GM12892 (cell line): Measurements from ENCODE around the gene LMNA.
"Not testable (repeated sequence)": the region's sequence is repeated elsewhere in the genome, so short reads cannot be mapped to it uniquely, and the experiment has no call there.

Source experiments
- DNase-seq: peaks from one replicate; pipeline ENCODE4 v3.0.0; 2011; ENCODE audit not compliant: insufficient read length
- FAIRE-seq: peaks from 2 replicates; lab custom pipeline; 2011; peaks lifted over from hg19 to GRCh38; lab: Jason Lieb, UNC
- POLR2A ChIP-seq: IDR thresholded peaks from 2 replicates; pipeline ENCODE4 v1.6.1; 2011; ENCODE audit warnings: low read depth, low read length, control low read depth
- POLR2AphosphoS5 ChIP-seq: IDR thresholded peaks from 2 replicates; pipeline ENCODE4 v1.6.1; 2011; ENCODE audit warnings: low read depth, low read length, control low read depth
- TAF1 ChIP-seq: IDR thresholded peaks from 2 replicates; pipeline ENCODE4 v1.6.1; 2011; ENCODE audit warnings: low read depth, mild to moderate bottlenecking, control low read depth, low read length, borderline replicate concordance

The LMNA gene

GRCh38 chr1:156110252-156110651, 4.3 kb upstream of the LMNA start:
- FAIRE-seq = no peak
- no peak for TF ChIP-seq POLR2A
- no peak for TF ChIP-seq POLR2AphosphoS5
- no peak for TF ChIP-seq TAF1
- no peak for DNase-seq

DNA sequence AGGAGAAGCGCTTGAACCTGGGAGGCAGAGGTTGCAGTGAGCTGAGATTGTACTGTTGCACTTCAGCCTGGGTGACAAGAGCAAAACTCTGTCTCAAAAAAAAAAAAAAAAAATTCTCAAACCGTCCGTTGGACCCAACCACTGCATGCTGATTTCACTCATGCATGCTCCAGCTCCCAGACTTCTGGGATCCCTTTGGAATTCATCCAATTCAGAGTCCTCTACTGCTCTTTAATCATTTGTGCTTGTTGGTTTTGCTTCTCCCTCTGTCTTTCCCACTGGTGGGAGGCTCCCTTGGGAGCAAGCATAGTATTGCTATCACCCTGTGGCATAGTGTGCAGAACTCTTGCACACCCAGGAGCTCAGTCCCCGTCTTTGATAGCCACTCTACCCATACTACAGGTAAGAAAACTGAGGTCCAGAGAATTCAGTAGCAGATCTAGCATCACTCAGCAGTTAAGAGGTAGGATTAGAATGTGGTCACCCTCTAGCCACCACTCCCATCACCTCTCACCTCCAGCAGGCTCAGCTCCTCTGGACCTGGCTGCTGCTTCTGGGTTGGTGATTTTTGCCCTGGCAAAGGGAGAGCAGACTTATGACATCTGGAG, 3.1 kb upstream of the LMNA start:
- DNase-seq (no peak), FAIRE-seq (no peak)
- no peak for TF ChIP-seq POLR2A
- no peak for TF ChIP-seq TAF1
- TF ChIP-seq POLR2AphosphoS5 = no peak

DNA sequence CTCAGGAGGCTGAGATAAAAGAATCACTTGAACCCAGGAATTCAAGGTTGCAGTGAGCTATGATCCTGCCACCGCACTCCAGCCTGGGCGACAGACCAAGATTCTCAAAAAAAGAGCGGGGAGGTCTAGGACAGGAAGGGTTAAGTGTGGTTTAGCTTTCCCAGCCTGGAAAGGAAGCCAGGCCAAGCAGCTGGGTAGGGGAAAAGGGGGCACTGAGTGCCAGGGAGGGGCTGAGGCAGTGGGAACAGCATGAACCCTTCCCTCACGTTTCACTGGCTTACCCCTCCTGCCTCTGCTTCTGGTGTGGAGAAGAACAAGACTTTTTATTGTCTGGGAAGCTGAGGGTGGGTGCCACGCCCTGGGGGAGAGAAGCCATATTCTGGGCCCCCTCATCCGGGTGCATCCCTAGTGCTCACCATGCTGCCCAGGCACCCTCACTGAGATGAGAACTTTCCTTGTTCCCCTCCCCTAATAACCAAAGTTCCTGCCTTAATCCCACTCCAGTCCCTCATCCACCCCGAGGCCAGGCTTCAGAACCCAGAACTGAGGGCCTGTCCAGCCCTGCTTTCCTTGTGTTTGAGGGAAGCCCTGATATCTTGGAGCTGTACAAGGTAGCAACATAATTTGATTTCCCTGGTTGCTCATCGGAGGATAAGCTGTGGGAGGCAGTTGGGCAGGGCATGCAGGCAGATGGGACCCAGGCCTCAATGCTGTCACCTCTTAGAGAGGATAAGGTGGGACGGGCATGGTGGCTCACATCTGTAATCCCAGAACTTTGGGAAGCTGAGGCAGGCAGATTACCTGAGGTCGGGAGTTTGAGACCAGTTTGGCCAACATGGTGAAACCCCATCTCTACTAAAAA, 2.0 kb upstream of the LMNA start:
- no peak for DNase-seq
- TF ChIP-seq POLR2AphosphoS5 = no peak
- no peak for TF ChIP-seq POLR2A
- TF ChIP-seq TAF1 = no peak
- no peak for FAIRE-seq

GRCh38 chr1:156113282-156113950, 1.1 kb upstream of the LMNA start:
- no peak for TF ChIP-seq POLR2AphosphoS5
- FAIRE-seq (no peak), DNase-seq (no peak)

- FAIRE-seq (peak; percentile 9), DNase-seq (no peak)
- TF ChIP-seq POLR2A (no peak), POLR2AphosphoS5 (no peak; the same call in 1 of the 2 replicates), TAF1 (no peak)
Measured at GRCh38 chr1:156114919-156115513, 505 bp downstream of the LMNA start.

DNA sequence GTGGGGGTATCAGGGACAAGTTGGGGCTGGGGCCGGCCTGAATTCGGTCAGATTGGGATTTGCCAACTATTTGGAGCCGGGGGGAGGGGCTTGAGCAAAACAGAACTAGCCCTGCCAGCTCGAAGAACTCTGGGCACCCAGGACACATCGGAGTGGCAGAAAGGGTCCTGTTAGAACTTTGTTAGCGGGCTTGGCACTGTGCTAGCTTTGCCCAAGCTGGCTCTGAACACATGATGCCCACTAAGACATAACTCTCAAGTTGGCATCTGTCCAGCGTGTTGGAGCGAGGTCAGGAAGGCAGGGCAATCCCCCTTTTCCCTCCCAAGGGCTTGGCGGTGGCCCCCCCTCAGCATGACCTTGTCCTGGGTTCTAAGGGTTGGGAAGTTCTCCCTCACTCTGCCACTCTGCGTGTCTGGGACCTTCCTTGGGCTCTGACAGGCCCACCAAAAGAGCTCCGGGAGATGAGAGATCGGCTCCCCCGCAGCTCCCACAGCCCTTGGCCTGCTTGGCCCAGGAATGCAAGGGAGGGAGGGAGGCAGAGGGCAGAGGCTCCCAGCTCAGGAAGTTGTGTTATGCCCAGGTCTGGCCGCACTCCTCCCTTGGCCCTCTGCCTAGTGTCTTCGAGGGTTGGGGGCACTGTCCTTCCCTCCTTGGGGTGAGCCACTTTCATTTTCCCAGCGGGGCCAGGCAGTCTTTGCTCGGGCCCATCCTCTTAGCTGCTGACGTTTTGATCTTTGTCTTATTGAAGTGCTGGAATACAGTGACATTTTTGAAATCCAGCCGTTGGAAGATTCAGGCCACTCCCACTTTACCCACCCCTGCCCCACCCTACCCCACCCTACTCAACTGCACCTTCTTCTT, 1.2 kb downstream of the LMNA start:
- FAIRE-seq (no peak), DNase-seq (no peak)
- TF ChIP-seq POLR2A (no peak), POLR2AphosphoS5 (no peak), TAF1 (no peak)

- not testable (repeated sequence) for FAIRE-seq, DNase-seq
Measured at GRCh38 chr1:156116731-156117130, 2.2 kb downstream of the LMNA start.

DNA sequence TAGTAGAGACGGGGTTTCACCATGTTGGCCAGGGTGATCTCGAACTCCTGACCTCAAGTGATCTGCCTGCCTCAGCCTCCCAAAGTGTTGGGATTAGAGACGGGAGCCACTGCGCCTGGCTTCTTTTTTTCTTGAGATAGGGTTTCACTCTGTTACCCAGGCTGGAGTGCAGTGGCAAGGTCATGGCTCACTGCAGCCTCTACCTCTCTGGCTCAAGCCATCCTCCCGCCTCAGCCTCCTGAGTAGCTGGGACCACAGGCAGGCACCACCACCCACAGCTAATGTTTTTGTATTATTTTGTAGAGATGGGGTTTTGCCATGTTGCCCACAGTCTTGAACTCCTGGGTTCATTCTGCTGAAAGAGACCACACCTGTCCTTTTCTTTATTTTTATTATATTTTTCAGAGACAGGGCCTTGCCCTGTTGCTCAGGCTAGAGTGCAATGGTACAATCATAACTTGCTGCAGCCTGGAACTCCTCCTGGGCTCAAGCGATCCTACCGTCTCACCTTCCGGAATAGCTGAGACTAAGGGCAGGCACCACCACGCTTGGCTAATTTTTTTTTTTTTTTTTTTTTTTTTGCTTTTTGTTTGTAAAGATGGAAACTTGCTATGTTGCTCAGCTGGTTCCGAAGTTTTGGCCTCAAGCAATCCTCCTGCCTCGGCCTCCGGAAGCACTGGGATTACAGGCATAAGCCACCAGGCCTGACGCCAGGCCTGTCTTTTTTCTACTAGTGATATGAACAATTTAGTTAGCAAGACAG, 3.1 kb downstream of the LMNA start:
- FAIRE-seq (no peak), DNase-seq (no peak)
- TF ChIP-seq TAF1 (no peak), POLR2AphosphoS5 (no peak), POLR2A (no peak)

DNA sequence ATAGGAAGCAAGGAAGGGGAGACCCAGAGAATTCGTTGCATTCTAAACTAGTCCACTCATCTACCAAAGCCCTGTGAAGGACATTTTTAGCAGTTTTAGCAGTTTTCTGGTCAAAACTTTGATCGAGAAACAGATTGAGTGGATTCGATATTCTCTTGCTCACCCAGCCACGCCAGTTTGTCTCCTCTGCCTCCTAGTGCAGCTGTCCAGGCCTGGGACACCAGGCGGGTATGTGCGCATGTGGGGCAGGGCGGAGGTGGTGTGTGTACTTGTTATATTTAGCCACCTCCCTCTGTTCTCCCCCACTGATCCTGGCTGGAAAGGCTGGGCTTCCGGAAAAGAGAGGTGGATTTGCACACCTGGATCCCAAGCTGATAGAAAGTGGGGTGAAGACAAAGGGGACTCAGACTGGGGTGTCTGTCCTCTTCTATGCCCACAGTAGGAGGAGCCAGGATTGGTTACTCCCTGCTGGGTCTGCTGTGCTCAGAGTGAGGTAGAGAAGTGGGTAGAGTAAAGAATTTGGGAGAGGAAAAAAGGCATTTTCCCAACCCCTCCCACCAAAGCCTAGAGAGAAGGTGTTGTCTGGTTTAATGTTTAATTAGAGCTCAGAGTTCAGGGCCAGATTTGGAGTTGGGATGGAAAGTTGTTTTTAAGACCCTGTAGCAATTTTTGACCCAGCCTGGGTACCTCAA, 3.8 kb downstream of the LMNA start:
- no peak for FAIRE-seq
- no peak for TF ChIP-seq TAF1
- no peak for TF ChIP-seq POLR2A
- TF ChIP-seq POLR2AphosphoS5 = no peak

DNA sequence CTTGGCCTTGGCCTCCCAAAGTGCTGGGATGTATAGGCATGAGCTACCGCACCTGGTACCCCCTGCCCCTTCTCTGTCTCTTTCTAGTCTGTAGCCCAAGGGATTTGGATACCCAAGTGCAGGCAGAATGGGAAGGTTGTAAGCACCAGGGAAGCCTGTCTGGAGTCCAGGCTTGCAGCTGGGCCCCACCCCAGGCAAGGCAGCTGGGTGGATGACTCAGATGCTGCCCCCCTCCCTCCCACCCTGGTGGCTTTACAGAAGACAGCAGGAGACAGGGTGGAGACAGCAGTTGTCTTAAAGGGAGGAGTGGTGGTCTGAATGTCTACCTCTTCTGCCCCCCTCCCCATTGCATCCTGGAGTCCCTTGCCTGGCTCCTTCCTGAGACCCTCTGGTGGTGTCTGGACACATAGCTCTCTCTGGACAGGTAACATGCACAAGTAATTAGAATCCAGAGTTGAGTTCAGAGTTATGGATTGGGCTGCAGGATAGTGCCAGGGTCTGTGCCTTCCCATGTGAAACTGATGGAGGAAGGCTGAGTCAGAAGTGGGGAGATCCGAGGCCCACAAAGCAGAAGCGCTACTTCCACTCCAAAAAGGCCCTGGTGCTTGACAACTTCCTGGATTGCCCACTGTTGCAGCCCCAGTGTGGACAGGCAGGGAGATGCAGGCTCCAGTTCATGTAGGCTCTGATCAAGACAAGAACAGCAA, 5.1 kb downstream of the LMNA start:
- FAIRE-seq (no peak), DNase-seq (no peak)

More for the DNA sequence above, 3.8 kb downstream of the LMNA start:
- DNase-seq = no peak

More for the DNA sequence above, 5.1 kb downstream of the LMNA start:
- TF ChIP-seq POLR2A = no peak
- TF ChIP-seq TAF1 = no peak
- TF ChIP-seq POLR2AphosphoS5 = no peak
